IPS-20b (cell line): ENCODE results near the gene GNA12.

Source experiments
- H3K27ac ChIP-seq: one replicate; pipeline ENCODE4 v1.5.1; 2013; ENCODE audit warnings: low read length
- H3K27me3 ChIP-seq: 2 replicates; pipeline ENCODE4 v1.6.1; 2013; ENCODE audit warnings: mild to moderate bottlenecking, low read length, inconsistent platforms; ENCODE audit not compliant: insufficient read depth
- H3K36me3 ChIP-seq: 2 replicates; pipeline ENCODE4 v1.6.1; 2013; ENCODE audit warnings: low read depth, mild to moderate bottlenecking, inconsistent platforms, low read length, moderate library complexity; ENCODE audit not compliant: insufficient read depth
- H3K4me1 ChIP-seq: 2 replicates; pipeline ENCODE4 v1.6.1; 2013; ENCODE audit warnings: mild to moderate bottlenecking, control low read depth, inconsistent platforms, low read length, moderate library complexity; ENCODE audit not compliant: insufficient read depth
- H3K4me3 ChIP-seq: 2 replicates; pipeline ENCODE4 v1.5.1; 2013; ENCODE audit warnings: mild to moderate bottlenecking, low read length, inconsistent platforms
- H3K9ac ChIP-seq: 2 replicates; pipeline ENCODE4 v1.6.1; 2013; ENCODE audit warnings: low read depth, mild to moderate bottlenecking, inconsistent platforms, low read length, moderate library complexity
- H3K9me3 ChIP-seq: 2 replicates; pipeline ENCODE4 v1.6.1; 2013; ENCODE audit warnings: mild to moderate bottlenecking, low read depth, low read length, inconsistent platforms; ENCODE audit not compliant: insufficient read depth

Gene GNA12

DNA sequence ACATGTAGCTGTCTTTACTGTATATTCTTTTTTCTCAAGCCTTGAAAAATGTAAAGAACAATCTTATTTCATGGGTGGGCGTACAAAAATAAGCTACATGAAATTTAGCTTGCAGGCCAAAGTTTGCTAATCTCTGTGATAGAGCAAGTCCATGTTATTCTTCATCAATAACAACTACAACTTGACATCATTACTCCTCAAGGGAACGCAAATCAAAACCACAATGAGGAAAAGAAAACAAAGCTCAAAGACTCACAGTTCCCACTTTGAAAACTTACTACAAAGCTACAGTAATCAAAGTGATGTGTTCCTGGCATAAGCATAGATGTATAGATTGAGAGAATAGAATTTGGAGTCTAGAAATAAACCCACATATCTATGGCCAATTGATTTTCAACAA, 62.5 kb downstream of the GNA12 start:
- H3K9ac ChIP-seq = no peak overlapping the region

DNA sequence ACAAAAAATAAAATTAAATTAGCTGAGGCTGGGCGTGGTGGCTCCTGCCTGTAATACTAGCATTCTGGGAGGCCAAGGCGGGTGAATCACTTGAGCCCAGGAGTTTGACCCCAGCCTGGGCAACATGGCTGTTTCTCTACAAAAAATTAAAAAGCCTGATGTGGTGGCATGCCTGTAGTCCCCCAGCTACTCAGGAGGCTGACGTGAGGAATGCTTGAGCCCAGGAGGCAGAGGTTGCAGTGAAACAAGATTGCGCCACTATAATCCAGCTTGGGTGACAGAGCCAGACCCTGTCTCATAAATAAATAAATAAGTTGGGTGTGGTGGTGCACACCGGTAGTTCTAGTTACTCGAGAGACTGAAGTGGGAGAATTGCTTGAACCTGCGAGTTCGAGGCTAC, 65.1 kb downstream of the GNA12 start:
- no peak overlapping the region; the same call in 1 of the 2 replicates for H3K9ac ChIP-seq
- peak overlapping the region; percentile 1 for H3K27ac ChIP-seq
- no peaks in the 10 kb centered on the region for H3K9me3 ChIP-seq
- H3K4me1 ChIP-seq = peaks cover 12% of the 10 kb centered on the region; the same call in 1 of the 2 replicates
- H3K36me3 ChIP-seq = peaks cover 30% of the 10 kb centered on the region; the same call in 1 of the 2 replicates
- H3K4me3 ChIP-seq = no peak overlapping the region
- no peaks in the 10 kb centered on the region for H3K27me3 ChIP-seq

More for the DNA sequence above, 62.5 kb downstream of the GNA12 start:
- Histone ChIP-seq H3K27me3 (no peaks in the 10 kb centered on the region), H3K4me3 (no peak overlapping the region), H3K9me3 (no peaks in the 10 kb centered on the region), H3K4me1 (peaks cover 24% of the 10 kb centered on the region), H3K27ac (no peak overlapping the region), H3K36me3 (peaks cover 36% of the 10 kb centered on the region; the same call in 1 of the 2 replicates)

- Histone ChIP-seq H3K9ac (peak overlapping the region; percentile 7; the same call in 1 of the 2 replicates), H3K27me3 (no peaks in the 10 kb centered on the region), H3K9me3 (no peaks in the 10 kb centered on the region), H3K36me3 (peaks cover 26% of the 10 kb centered on the region; the same call in 1 of the 2 replicates), H3K27ac (no peak overlapping the region), H3K4me1 (peaks cover 12% of the 10 kb centered on the region; the same call in 1 of the 2 replicates), H3K4me3 (no peak overlapping the region)
These were observed 66.1 kb downstream of the GNA12 start for GRCh38 chr7:2777898-2778535.

DNA sequence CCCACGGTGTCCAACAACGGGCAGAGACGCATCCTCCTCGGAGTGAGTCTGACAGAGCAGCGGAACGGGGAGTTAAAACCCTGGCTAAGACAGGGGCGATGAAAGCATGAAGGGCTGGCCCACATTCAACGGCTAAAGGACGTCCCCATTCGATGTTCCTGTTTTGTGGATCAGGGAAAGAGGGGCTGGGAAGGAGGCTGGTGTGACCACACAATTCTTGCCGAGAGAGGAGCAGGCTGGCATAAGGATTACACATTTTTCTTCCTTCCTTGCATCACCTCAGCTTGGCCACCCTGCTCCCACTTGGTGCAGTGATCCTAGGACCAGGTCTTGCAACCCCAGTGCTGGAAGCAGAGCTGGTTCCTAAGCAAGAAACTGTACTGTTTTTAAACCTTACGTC, 67.7 kb downstream of the GNA12 start:
- H3K36me3 ChIP-seq = peaks cover 32% of the 10 kb centered on the region; the same call in 1 of the 2 replicates
- peaks cover 12% of the 10 kb centered on the region; the same call in 1 of the 2 replicates for H3K4me1 ChIP-seq
- no peak overlapping the region for H3K27ac ChIP-seq
- no peak overlapping the region for H3K9ac ChIP-seq
- no peaks in the 10 kb centered on the region for H3K27me3 ChIP-seq
- H3K4me3 ChIP-seq = no peak overlapping the region
- H3K9me3 ChIP-seq = no peaks in the 10 kb centered on the region

DNA sequence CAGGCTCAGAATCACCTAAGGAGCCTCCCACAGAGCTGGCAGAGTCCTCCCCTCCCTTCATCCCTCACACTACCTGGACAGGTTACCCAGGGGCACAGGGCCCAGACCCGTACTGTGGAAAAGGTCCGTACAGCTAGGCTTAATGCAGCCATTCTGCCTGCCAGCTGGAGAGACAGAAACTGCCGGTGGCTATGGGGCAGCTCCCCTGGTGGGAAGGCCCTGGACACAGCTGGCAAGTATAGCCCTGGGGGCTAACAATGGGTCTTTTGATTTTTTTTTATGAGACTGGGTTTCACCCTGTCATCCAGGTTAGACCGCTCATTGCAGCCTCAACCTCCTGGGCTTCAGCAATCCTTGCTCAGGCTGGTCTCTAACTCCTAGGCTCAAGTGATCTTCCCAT, 68.3 kb downstream of the GNA12 start:
- H3K27ac ChIP-seq = no peak overlapping the region
- no peaks in the 10 kb centered on the region for H3K27me3 ChIP-seq
- H3K36me3 ChIP-seq = peaks cover 28% of the 10 kb centered on the region; the same call in 1 of the 2 replicates
- H3K4me1 ChIP-seq = peaks cover 12% of the 10 kb centered on the region; the same call in 1 of the 2 replicates
- no peak overlapping the region for H3K9ac ChIP-seq
- H3K4me3 ChIP-seq = no peak overlapping the region
- H3K9me3 ChIP-seq = no peaks in the 10 kb centered on the region

DNA sequence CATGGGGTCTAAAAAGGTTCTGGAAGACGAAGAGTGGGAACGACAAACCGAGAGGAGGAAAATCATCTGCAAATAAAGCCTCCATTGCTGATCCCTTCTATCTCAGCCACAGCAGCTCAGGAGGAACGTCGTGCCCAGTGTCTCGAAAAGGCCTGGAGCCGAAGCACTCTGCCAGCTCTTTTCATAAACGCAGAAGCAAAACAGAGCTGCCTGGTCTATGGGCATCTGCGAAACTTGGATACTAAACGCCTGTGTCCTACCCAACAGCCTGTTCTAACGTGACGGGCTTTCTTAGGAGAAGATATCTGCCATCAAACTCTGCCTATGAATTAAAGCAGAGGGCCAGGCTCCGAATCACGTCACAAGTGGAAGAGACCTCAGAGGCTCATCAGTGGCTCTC, 68.7 kb downstream of the GNA12 start:
- Histone ChIP-seq H3K4me1 (peaks cover 12% of the 10 kb centered on the region; the same call in 1 of the 2 replicates), H3K9me3 (no peaks in the 10 kb centered on the region), H3K36me3 (peaks cover 24% of the 10 kb centered on the region; the same call in 1 of the 2 replicates), H3K9ac (no peak overlapping the region), H3K27me3 (no peaks in the 10 kb centered on the region), H3K4me3 (no peak overlapping the region), H3K27ac (no peak overlapping the region)

GRCh38 chr7:2774935-2775334, 69.2 kb downstream of the GNA12 start:
- Histone ChIP-seq H3K4me1 (peaks cover 12% of the 10 kb centered on the region; the same call in 1 of the 2 replicates), H3K27ac (no peak overlapping the region), H3K4me3 (no peak overlapping the region), H3K27me3 (no peaks in the 10 kb centered on the region), H3K9me3 (no peaks in the 10 kb centered on the region), H3K9ac (no peak overlapping the region), H3K36me3 (peaks cover 24% of the 10 kb centered on the region; the same call in 1 of the 2 replicates)

DNA sequence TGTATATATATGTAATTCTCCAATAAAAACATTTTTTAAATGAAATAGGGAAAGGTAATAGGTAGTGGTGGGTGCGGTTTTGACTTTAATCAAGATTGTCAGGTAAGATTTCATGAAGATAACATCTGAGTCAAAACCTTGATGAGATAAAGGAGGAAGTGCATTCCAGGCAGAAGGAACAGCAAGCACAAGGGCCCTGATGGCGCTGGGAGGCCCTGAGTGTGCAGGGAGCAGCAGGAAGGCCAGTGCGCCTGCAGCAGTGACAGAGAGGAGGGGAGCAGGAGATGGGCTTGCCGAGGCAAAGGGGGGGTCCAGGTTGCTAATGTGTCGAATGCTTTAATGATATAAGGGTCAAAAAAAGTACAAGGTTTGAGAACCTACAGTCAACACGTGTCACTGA, 69.8 kb downstream of the GNA12 start:
- Histone ChIP-seq H3K9ac (no peak overlapping the region), H3K4me1 (peaks cover 12% of the 10 kb centered on the region; the same call in 1 of the 2 replicates), H3K4me3 (no peak overlapping the region), H3K36me3 (peaks cover 24% of the 10 kb centered on the region; the same call in 1 of the 2 replicates), H3K9me3 (no peaks in the 10 kb centered on the region), H3K27me3 (no peaks in the 10 kb centered on the region), H3K27ac (no peak overlapping the region)

DNA sequence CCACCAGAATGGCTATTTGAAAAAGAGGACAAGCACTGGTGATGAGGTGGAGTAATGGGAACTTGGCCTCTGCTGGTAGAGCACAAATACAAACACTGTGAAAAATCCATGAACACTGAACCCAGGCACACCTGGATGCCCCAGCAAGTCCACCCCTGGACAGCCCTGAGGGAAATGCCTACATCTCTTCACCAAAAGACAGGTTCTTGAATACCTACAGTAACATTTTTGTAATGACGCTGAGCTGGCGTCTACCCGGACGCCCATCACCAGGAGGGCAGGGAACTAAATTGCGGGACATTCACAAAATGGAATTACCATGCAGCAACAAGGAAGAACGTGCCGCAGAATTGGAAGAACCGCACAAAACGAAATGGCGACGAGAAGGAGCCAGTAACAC, 70.5 kb downstream of the GNA12 start:
- H3K27ac ChIP-seq = no peak overlapping the region
- H3K9me3 ChIP-seq = no peaks in the 10 kb centered on the region

DNA sequence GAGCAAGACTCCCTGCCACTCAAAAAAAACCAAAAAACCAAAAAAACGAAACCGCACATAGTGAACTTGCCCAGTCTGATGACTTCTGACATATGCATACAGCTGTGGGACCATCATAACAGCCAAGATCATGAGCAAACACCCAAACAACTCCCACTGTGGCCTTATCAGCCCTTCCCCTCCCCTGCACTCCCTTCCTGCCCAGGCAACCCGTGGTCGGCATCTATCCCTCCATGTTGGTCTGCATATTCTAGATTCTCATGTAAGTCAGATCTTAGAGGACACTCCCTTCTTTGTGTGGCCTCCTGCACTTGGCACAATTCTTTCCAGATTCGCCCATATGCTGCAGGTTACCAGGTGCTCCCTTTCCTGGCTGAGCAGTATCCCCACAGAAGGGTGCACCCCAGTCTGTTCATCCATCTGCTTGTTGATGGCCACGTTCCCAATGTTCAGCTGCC, 72.8 kb downstream of the GNA12 start:
- H3K36me3 ChIP-seq = peaks cover 13% of the 10 kb centered on the region; the same call in 1 of the 2 replicates
- no peak overlapping the region for H3K9ac ChIP-seq
- H3K27ac ChIP-seq = no peak overlapping the region
- no peaks in the 10 kb centered on the region for H3K4me1 ChIP-seq
- no peaks in the 10 kb centered on the region for H3K9me3 ChIP-seq
- H3K27me3 ChIP-seq = no peaks in the 10 kb centered on the region
- H3K4me3 ChIP-seq = no peak overlapping the region

More for the DNA sequence above, 70.5 kb downstream of the GNA12 start:
- no peaks in the 10 kb centered on the region for H3K27me3 ChIP-seq
- peaks cover 24% of the 10 kb centered on the region; the same call in 1 of the 2 replicates for H3K36me3 ChIP-seq
- no peak overlapping the region for H3K9ac ChIP-seq
- H3K4me1 ChIP-seq = peaks cover 8% of the 10 kb centered on the region; the same call in 1 of the 2 replicates
- H3K4me3 ChIP-seq = no peak overlapping the region

DNA sequence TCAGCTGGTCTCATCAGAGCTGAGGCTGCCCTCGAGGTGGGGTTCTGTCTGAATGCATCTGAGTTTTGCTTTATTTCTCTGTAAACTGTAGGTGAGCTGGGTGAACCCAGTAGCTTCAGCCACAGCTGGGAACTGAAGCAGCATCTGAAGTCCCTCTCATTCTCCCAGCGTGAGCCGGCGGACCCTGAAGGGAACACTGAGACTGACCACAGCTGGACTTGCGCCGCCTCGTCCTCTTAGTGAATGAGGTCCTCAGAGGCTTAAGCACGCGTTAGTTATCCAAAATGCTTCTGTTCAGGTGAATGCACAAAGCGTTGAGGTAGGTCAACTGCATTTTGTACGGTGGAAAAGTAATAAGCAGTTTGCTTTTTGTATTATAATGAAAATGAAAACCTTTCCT, 79.5 kb downstream of the GNA12 start:
- Histone ChIP-seq H3K36me3 (peaks cover 11% of the 10 kb centered on the region), H3K9me3 (no peaks in the 10 kb centered on the region), H3K27ac (no peak overlapping the region), H3K9ac (no peak overlapping the region), H3K4me3 (no peak overlapping the region), H3K27me3 (no peaks in the 10 kb centered on the region), H3K4me1 (0 out of 2 replicates have a peak, but pooled peaks cover 2% of the 10 kb centered on the region)

- peaks cover 13% of the 10 kb centered on the region for H3K36me3 ChIP-seq
- H3K4me3 ChIP-seq = no peak overlapping the region
- no peak overlapping the region for H3K9ac ChIP-seq
- no peak overlapping the region for H3K27ac ChIP-seq
- 0 out of 2 replicates have a peak, but pooled peaks cover 2% of the 10 kb centered on the region for H3K4me1 ChIP-seq
- no peaks in the 10 kb centered on the region for H3K27me3 ChIP-seq
- no peaks in the 10 kb centered on the region for H3K9me3 ChIP-seq
These were observed 80.5 kb downstream of the GNA12 start for GRCh38 chr7:2763597-2763996.
